Thyroid gland (tissue), 4 donors: Measurements from ENCODE around the gene OLFML1. TPM values are rescaled to one million over a fixed set of nuclear protein-coding genes. Genes with fewer than 3 reads are reported as not detected.
A peak's percentile ranks its signal among the peaks of the same experiment; 100 is the strongest.

Experiments used
- DNase-seq, 2 donors: peaks; one replicate each; pipeline ENCODE4 v3.0.0-alpha.2; 2019
- H3K27ac ChIP-seq, 3 donors: fragments of 200-600 bp; sonication (generic); 1 replicate in 2 of 3; 2 replicates in 1 of 3; pipeline ENCODE4 v1.5.1; 2016 to 2019; ENCODE audit warnings: mild to moderate bottlenecking in 1 of 3, moderate library complexity in 1 of 3
- H3K27me3 ChIP-seq: fragments of 200-600 bp; sonication (generic); one replicate; pipeline ENCODE4 v1.5.1; 2019
- H3K36me3 ChIP-seq, 2 donors: fragments of 200-600 bp; sonication (generic); one replicate each; pipeline ENCODE4 v1.5.1; 2016 to 2019
- H3K4me1 ChIP-seq, 2 donors: fragments of 200-600 bp; sonication (generic); one replicate each; pipeline ENCODE4 v1.5.1; 2017 to 2019
- H3K4me3 ChIP-seq, 3 donors: fragments of 200-600 bp; sonication (generic); replicated peaks in 1 of 3; 1 replicate in 2 of 3; 2 replicates in 1 of 3; pipeline ENCODE4 v1.5.1; 2016; ENCODE audit warnings: mild to moderate bottlenecking in 1 of 3
- H3K9me3 ChIP-seq: fragments of 200-600 bp; sonication (generic); one replicate; pipeline ENCODE4 v1.5.1; 2017
- CTCF ChIP-seq, 6 experiments: fragments of 200-600 bp in 3 of 6; fragments of 450-650 bp in 3 of 6; sonication (generic) in 3 of 6; IDR thresholded peaks; one replicate each; pipeline ENCODE4 v1.5.1; 2016 to 2019; ENCODE audit warnings: antibody characterized with exemption in 6 of 6, mild to moderate bottlenecking in 2 of 6, inconsistent platforms in 1 of 6, moderate library complexity in 1 of 6
- POLR2A ChIP-seq, 2 donors: fragments of 450-650 bp; IDR thresholded peaks; one replicate each; pipeline ENCODE4 v1.6.1; 2017; ENCODE audit warnings: antibody characterized with exemption in 2 of 2, mild to moderate bottlenecking in 2 of 2, moderate library complexity in 1 of 2
- WGBS, 2 donors: methylation state at CpG; one replicate each; pipeline ENCODE4 v1.1.5; 2017; 5-methylcytosine and 5-hydroxymethylcytosine counted together
- intact Hi-C: fragments of 100-400 bp; cut with DNase I; formaldehyde crosslinking; loops from one replicate; pipeline ENCODE4 v1.15.1; 2023
- total RNA-seq, 4 donors: library from RNA; depleted of rRNA; stranded (reverse); fragments of >200 nt; gene quantifications; one replicate each; pipeline ENCODE4 v1.2.3, GENCODE V29; 2016

OLFML1 gene
- total RNA-seq, 4 donors from 2014 or later, result 2.7 to 11.0 (median 5.8) TPM

- 63 to 75% methylated on average over 8 of the region's 8 CpGs for WGBS, 2 donors
- Histone ChIP-seq H3K4me1 (peaks cover 70 to 94% of the 10 kb centered on the region in 2 donors), H3K36me3 (no peaks in the 10 kb centered on the region), H3K9me3 (no peaks in the 10 kb centered on the region), H3K4me3 (no peak overlapping the region), H3K27ac (peak overlapping the region; percentile 79 to 85 (median 79)), H3K27me3 (no peaks in the 10 kb centered on the region)
- no peak for TF ChIP-seq POLR2A (IDR thresholded peaks at IDR 0.05)
- TF ChIP-seq CTCF (IDR thresholded peaks at IDR 0.05), result no peak
- no peak for DNase-seq
- intact Hi-C loops, result no loop called here
Observed at GRCh38 chr11:7538031-7538430, 52.7 kb downstream of the OLFML1 start.

- H3K4me3 ChIP-seq, result no peak overlapping the region
- H3K27ac ChIP-seq, result peak overlapping the region; percentile 79 to 85 (median 79)
- no peaks in the 10 kb centered on the region for H3K9me3 ChIP-seq
- peak in 1 of 2 donors; percentile 20 for DNase-seq
- peaks cover 70 to 87% of the 10 kb centered on the region in 2 donors for H3K4me1 ChIP-seq
- WGBS, 2 donors, result 52 to 61% methylated on average over 12 of the region's 12 CpGs
- no peaks in the 10 kb centered on the region for H3K36me3 ChIP-seq
- H3K27me3 ChIP-seq, result no peaks in the 10 kb centered on the region
- intact Hi-C loops, result no loop called here
- TF ChIP-seq POLR2A (IDR thresholded peaks at IDR 0.05) (peak in 1 of 2 donors; percentile 27), CTCF (IDR thresholded peaks at IDR 0.05) (no peak)
Observed at GRCh38 chr11:7538466-7539454, 53.5 kb downstream of the OLFML1 start.

- intact Hi-C loops, result no loop called here
- WGBS, 2 donors, result 69 to 79% methylated on average over 8 of the region's 8 CpGs
- Histone ChIP-seq H3K9me3 (no peaks in the 10 kb centered on the region), H3K36me3 (no peaks in the 10 kb centered on the region), H3K4me1 (peaks cover 61 to 67% of the 10 kb centered on the region in 2 donors), H3K27ac (peak overlapping the region in 1 of 3 donors; percentile 85), H3K4me3 (no peak overlapping the region), H3K27me3 (no peaks in the 10 kb centered on the region)
- peak in 1 of 2 donors; percentile 19 for DNase-seq
- no peak for TF ChIP-seq CTCF (IDR thresholded peaks at IDR 0.05)
- TF ChIP-seq POLR2A (IDR thresholded peaks at IDR 0.05), result no peak
Observed at GRCh38 chr11:7540830-7541555, 55.7 kb downstream of the OLFML1 start.

- H3K4me1 ChIP-seq, result peaks cover 40 to 43% of the 10 kb centered on the region in 2 donors
- no peak overlapping the region for H3K4me3 ChIP-seq
- no peaks in the 10 kb centered on the region for H3K36me3 ChIP-seq
- peak in 1 of 2 donors; percentile 36 for DNase-seq
- intact Hi-C loops, result no loop called here
- no peaks in the 10 kb centered on the region for H3K27me3 ChIP-seq
- H3K9me3 ChIP-seq, result no peaks in the 10 kb centered on the region
- TF ChIP-seq POLR2A (IDR thresholded peaks at IDR 0.05) (no peak), CTCF (IDR thresholded peaks at IDR 0.05) (no peak)
- H3K27ac ChIP-seq, result peak overlapping the region in 1 of 3 donors; percentile 9
- WGBS, 2 donors, result 90 to 93% methylated on average over 1 of the region's 1 CpG
Observed at GRCh38 chr11:7543302-7543701, 58.0 kb downstream of the OLFML1 start.
